Measurements from ENCODE around the gene TNRC6A.
"Not testable (repeated sequence)": the region's sequence is repeated elsewhere in the genome, so short reads cannot be mapped to it uniquely, and the experiment has no call there.

Gene TNRC6A

GRCh38 chr16:24815021-24815420 lies 85.6 kb downstream of the TNRC6A start:
- no peak for DNase-seq (ENCODE audit: low read depth in 2 of 2)

DNA sequence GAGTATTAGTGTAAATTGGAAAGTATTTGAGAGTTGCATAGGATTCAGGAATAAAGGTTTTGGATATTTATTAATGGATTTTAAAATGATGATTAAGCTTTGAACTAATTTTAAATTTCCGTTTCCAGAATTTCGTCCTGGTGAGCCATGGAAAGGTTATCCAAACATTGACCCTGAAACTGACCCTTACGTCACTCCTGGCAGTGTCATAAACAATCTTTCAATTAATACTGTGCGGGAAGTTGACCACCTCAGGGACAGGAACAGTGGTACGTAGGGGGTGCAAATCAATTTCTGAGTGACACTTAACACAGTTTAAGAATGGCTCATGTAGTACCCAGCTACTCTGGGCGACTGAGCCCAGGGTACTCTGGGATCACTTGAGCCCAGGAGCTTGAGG lies 87.2 kb downstream of the TNRC6A start:
- DNase-seq (ENCODE audit: low read depth in 2 of 2), result no peak

DNA sequence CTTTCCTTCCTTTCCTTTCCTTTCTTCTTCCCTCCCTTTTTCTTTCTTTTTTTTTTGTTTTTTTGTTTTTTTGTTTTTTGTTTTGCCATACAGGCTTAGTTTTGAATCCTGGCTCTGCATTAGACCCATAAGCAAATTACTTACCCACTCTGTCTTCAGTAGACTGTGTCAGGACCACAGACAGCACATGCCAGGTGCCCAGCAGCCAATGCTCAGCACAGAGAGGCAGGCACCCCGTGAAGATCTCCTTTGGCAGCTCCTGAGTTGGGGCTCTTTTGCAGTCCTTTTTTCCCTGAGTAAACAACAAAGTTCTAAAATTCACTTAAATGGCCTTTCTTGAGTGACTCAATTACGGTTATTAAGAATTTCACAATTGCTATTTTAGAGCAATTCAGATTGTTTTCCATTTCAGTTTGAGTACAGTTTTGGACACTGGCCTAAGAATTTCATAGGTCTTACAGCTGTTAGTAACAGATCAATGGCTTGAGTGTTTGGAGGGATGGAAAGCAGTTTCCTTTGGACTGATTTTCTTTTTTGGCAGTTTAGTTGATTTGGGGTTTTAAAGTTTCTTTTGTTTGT lies 90.1 kb downstream of the TNRC6A start:
- DNase-seq (ENCODE audit: low read depth in 2 of 2), result no peak

DNA sequence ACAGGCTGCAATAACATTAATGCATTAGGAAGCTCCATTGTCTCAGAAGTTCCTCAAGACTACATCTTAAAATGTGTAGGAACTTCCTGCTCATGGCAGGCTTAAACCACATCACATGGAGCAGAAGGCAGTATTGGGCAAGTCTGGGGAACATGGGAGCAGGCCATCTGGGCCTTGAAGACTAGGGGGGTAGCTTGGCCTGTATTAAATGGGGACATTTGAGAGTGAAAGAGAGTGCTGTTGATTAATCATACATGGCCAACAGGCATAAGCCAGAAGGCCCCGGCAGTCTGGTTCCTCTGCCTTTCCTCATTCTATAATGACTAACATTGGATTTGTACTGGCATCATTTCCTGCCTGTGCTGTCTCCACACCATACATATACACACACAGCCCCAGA lies 91.1 kb downstream of the TNRC6A start:
- DNase-seq (ENCODE audit: low read depth in 2 of 2), result no peak

- no peak for DNase-seq (ENCODE audit: low read depth in 2 of 2)
Observed at GRCh38 chr16:24821129-24821528, 91.7 kb downstream of the TNRC6A start.

DNA sequence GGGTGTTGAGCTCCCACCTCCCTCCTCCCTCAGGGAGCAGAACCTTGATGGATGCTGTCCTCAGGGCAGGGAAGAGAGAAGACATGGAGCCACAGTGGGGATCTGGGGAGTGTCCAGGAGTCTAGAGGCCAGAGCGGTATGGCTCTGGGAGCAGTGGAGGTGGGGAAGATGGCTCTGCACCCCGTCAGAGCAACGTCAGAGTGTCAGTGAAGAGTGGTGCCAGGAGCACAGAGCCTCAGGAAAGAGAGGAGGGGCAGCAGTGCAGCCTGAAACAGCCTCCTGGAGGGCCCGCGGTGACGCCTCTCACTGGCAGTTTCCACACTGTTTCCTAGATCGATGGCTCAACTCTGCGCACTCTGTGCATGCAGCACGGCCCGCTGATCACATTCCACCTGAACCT lies 93.1 kb downstream of the TNRC6A start:
- DNase-seq (ENCODE audit: low read depth in 2 of 2), result no peak

DNA sequence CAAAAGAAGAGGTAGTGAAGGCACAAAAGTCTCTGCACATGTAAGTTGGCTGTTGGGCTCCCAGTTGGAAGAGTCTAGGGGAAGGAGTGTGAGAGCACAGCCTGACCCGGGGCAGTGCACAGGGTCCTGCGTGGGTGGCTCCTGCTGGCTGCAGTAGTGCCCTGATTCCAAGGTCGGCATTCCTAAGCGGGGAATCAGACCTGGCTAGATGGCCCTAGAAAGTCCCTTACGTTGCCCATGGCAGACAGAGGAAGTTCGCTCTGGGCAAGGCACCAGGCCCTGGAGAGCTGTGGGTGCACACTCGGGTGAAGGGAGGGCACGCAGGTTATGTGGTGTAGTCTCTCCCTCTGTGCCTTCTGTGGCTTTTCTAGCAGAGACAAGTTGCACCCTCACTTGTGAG lies 93.5 kb downstream of the TNRC6A start:
- no peak for DNase-seq (ENCODE audit: low read depth in 2 of 2)

- DNase-seq (ENCODE audit: low read depth in 2 of 2), result no peak
Observed at GRCh38 chr16:24825696-24826095, 96.2 kb downstream of the TNRC6A start.

- no peak for DNase-seq (ENCODE audit: low read depth in 2 of 2)
Observed at GRCh38 chr16:24826096-24826690, 96.7 kb downstream of the TNRC6A start.

- DNase-seq (ENCODE audit: low read depth in 2 of 2), result no peak
Observed at GRCh38 chr16:24826817-24827566, 97.5 kb downstream of the TNRC6A start.

GRCh38 chr16:24829153-24829552 lies 99.7 kb downstream of the TNRC6A start:
- no peak for DNase-seq (ENCODE audit: low read depth in 2 of 2)

DNA sequence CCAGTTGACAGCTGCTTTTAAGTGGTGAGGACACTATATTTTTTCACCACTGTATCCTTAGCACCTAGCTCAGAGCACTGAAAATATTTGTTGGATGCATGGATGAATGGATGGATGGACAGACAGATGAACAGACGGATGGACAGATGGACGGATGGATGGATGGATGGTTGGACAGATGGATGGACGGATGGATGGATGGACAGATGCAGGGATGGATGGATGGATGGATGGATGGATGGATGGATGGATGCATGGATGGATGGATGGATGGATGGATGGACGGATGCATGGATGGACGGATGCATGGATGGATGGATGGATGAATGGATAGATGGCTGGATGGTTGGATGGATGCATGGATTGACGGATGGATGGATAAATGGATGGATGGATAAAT lies 103.9 kb downstream of the TNRC6A start:
- DNase-seq (ENCODE audit: low read depth in 2 of 2), result no peak

DNA sequence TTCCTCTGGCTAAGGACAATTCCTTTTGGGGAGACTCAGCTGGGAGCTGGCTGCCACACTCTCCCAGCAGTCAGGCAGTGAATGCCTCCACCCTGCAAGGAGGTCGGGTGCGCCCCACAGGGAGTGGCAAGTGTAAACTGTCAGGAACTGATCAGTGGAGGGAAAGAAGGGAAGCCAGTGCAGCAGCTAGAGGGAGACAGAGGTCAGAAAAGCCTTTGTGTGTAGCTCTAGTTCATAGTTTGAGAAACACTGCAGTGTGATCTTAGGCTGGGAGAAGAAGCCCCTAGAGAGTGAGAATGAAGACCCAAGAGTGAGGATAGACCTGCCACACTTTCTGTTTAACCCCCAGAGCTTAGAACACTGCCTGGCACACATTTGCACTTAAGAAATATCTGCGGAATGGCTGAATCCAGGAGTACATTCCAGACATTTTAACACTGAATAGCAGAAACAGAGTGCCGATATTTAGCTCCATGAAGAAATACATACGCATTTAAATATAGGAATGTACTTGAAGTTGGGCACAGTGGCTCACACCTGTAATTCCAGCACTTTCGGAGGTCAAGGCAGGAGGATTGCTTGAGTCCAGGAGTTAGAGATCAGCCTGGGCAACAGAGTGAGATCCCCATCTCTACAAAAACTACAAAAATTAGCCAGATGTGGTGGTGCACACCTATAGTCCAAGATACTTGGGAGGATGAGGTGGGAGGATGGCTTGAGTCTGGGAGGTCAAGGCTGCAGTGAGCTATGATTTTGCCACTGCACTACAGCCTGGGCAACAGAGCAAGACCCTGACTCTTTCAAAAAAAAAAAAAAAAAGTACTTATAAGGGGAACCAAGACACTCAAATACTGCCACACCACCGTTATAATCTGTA lies 105.2 kb downstream of the TNRC6A start:
- DNase-seq (ENCODE audit: low read depth in 2 of 2), result no peak

DNA sequence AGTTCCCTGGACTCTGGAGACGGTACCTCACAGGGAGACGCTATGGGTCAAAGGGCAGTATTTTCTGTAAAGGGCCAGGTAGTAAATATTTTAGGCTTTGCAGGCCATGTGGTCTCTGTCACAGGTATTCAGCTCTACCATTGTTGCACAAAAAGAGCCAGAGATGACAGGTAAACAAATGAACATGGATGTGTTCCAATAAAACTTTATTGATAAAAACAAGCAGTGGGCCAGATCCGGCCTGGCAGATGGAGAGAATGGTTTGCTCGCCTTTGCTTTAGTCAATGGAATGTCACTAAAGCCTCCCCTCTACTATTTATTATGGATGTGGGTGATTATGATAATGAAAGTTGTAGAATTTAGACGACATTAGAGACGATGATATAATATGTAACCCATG lies 107.4 kb downstream of the TNRC6A start:
- no peak for DNase-seq (ENCODE audit: low read depth in 2 of 2)

DNA sequence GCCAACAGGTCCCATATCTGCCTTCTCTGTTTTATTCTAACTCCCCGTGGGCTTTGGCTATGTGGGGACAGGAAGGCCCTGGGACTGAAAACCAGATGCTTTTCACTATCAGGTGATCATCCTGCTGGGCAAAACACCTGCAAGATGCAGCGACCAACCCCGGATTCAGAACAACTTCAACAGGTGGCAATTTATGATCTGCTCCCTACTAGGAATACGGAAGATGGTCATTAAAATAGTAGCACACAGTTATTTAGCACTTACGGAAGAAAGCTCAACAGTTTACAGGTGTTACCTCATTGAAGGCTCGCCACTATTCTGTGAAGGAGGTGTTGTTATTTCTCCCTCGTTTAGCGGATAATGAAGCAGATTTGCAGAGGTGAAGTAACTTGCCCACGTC lies 108.5 kb downstream of the TNRC6A start:
- no peak for DNase-seq (ENCODE audit: low read depth in 2 of 2)

DNA sequence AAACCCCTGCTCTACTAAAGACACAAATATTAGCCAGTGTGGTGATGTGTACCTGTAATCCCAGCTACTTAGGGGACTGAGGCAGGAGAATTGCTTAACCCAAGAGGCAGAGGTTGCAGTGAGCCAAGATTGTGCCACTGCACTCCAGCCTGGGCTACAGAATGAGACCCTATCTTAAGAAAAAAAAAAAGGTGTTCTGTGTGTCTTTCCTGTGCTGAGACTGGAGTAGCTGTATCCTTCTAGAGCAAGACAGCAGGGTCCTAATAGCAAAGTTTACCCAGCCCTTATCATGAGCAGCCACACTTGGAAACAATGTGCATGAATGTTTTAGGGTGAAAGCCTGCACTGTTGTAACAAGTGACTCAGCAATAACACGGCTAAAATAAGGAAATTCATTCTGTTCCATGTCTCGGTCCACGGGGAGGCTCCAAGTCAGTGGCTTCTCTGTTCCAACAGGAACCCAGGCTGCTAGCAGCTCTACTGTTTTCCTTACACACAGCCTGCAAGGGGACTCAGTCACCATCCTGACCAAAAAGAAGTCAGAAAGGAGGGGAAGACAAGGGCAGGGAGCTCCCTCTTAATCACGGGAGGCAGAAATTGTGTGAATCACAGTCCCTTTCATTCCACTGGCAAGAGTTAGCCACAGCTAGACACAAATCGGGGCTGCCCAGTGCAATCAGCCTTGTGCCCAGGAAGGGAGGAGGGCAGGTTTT lies 109.3 kb downstream of the TNRC6A start:
- DNase-seq (ENCODE audit: low read depth in 2 of 2), result no peak

DNA sequence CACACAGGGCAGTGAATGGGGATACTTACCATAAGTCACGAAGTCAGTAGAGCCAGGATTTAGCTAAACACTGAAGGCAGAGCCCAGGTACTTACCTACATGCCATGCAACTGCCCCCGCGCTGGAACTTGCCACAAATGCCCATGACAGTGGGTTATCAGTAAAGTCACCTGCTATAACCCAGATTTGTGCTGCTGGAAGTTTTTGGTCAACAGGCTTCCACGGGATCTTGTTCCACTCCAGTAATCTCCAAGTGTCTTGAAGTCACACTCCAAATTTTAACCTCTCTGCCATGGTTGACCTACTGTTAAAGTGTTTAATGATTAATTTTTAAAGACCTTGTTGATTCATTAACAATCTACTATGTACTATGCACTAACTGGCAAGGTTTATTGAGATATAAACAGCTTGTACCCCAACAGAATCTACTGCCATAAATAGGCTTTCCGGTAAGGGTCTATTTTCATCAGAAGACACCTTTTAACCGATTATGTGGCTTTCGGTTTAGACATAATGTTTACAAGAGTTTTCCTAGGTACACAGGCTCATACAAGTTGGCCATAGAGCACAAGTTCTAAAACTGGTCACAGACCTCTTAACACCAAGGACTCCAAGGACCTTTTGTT lies 110.0 kb downstream of the TNRC6A start:
- DNase-seq (ENCODE audit: low read depth in 2 of 2), result no peak

DNA sequence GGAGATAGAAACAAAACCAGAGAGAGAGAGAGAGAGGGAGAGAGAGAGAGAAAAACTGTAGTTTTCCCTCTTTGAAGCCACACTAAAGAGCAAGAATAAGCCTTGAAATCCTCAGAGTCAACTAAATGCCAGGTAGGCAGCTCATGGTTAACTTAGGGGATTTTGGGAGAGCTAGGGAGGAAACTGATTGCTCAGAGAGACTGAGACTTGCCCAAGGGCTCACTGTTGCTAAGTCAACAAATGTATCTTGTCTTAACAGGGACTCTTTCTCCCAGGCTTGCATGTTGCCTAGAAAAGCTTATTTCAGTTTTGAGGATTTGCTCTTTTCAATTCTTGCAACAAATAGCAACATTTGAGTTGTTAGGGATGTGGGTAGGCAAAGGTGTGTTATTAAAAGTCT lies 111.8 kb downstream of the TNRC6A start:
- DNase-seq (ENCODE audit: low read depth in 2 of 2), result no peak

DNA sequence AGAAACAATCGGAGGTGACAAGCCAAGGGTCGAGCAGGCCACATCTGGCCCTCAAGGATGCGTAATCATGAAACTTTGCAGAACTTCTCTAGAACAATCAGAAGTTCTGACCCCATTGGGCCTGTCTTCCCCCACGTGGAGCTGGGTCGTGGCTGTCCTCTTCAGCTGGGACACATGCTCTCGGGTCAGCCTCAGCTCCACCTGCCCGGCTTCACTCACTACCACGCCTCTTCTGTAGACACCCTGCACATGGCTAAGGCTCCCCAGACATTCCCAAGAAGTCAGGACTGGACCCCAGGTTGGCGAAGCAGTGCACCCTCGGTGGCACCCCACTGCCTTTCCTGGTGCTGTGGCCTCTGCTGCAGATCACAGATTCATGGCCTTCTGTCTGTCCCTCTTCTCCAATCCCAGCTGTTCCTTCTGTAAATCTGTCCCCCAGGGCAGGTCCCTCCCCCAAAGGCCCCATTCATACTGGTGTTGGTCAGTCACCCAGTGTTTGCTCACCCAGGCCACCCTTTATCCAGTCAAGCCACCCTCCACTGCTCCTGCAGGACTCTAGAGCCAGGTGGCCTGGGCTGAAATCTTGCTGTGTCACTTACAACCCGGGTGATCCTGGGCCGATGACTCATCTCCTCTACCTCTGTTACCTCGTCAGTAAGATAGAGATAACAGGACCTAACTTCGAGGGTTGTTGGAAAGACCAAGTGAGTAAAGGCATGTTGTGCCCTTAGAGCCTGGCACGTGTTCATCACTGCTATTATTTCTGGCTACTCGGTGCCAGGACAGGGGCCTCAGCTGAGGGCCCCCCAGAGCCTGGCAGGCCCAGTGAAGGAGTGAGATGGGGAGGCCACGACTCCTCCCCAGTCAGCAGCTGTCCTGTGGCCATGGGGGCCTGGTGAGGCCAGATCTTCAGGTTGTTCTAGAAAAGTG lies 114.9 kb downstream of the TNRC6A start:
- no peak for DNase-seq (ENCODE audit: low read depth in 2 of 2)

DNA sequence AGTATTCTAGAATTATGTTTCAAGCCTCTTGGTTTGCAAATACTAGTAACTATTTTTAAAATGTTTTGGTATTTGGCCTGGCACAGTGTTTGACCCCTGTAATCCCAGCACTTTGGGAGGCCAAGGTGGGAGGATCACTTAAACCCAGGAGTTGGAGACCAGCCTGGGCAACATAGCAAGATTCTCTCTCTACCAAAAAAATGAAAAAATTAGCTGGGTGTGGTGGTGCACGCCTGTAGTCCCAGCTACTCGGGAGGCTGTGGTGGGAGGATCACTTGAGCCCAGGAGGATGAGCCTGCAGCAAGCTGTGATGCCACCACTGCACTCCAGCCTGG lies 115.5 kb downstream of the TNRC6A start:
- not testable (repeated sequence) for DNase-seq (ENCODE audit: low read depth in 2 of 2)
